K562 (cell line): Measurements from ENCODE around the gene GPATCH4.

Experiments
- BHLHE40 ChIP-seq: IDR thresholded peaks from 2 replicates; pipeline ENCODE4 v1.6.1; 2011; ENCODE audit warnings: low read length, improper control_type of control experiment
- BRCA1 ChIP-seq, 2 experiments: fragments of 450-650 bp in 1 of 2; sonication (generic) in 1 of 2; formaldehyde crosslinking in 1 of 2; IDR thresholded peaks; 2 replicates each; pipeline versions ENCODE4 v1.5.0 to v1.6.1; 2017 to 2020; ENCODE audit warnings: mild to moderate bottlenecking in 1 of 2, missing genetic modification reagents in 1 of 2
- CREB3L1 ChIP-seq: fragments of 450-650 bp; IDR thresholded peaks from 2 replicates; pipeline ENCODE4 v1.6.1; 2014; ENCODE audit warnings: low read depth, mild to moderate bottlenecking, moderate library complexity, borderline replicate concordance
- CTCF ChIP-seq, 3 experiments: IDR thresholded peaks in 2 of 3; conservative IDR thresholded peaks in 1 of 3; 2 replicates each; pipeline ENCODE4 v1.5.1; 2011 to 2012; ENCODE audit warnings: low read length in 3 of 3, mild to moderate bottlenecking in 3 of 3, control low read depth in 2 of 3, improper control_type of control experiment in 1 of 3, inconsistent platforms in 1 of 3, low read depth in 1 of 3, mixed read lengths in 1 of 3, moderate library complexity in 1 of 3; ENCODE audit not compliant: insufficient read depth in 2 of 3
- GMEB1 ChIP-seq: fragments of 250-450 bp; sonication (Bioruptor Pico); IDR thresholded peaks from 2 replicates; pipeline ENCODE4 v1.4.0; 2020; ENCODE audit warnings: mild to moderate bottlenecking
- HEY1 ChIP-seq: fragments of 250-450 bp; sonication (Bioruptor Pico); IDR thresholded peaks from 2 replicates; pipeline ENCODE4 v1.5.0; 2020; ENCODE audit warnings: mild to moderate bottlenecking, moderate library complexity, borderline replicate concordance
- RREB1 ChIP-seq: fragments of 250-450 bp; sonication (Bioruptor Pico); IDR thresholded peaks from 2 replicates; pipeline ENCODE4 v1.4.0; 2020
- SETDB1 ChIP-seq: IDR thresholded peaks from one replicate; pipeline ENCODE4 v1.6.1; 2012; ENCODE audit warnings: low read length, control low read depth, inconsistent platforms
- ZNF384 ChIP-seq: IDR thresholded peaks from 2 replicates; pipeline ENCODE4 v1.6.1; 2012; ENCODE audit warnings: low read depth, low read length, improper control_type of control experiment

GRCh38 chr1:156642265-156643048 is 41.2 kb upstream of the GPATCH4 start:
- TF ChIP-seq RREB1 (CRISPR knock-in tag) = no peak
- TF ChIP-seq BRCA1 (IDR thresholded peaks at IDR 0.05) = no peak
- TF ChIP-seq BRCA1 (CRISPR knock-in tag; IDR thresholded peaks at IDR 0.05) = no peak
- TF ChIP-seq GMEB1 = no peak
- TF ChIP-seq BHLHE40 = no peak
- no peak for TF ChIP-seq CTCF (IDR thresholded peaks at IDR 0.05 in 2 of 3, conservative IDR thresholded peaks at IDR 0.05 in 1 of 3; ENCODE audit: insufficient read depth in 2 of 3, low read depth in 1 of 3, low read length in 3 of 3)
- TF ChIP-seq HEY1 = no peak
- no peak for TF ChIP-seq CREB3L1
- TF ChIP-seq ZNF384 = no peak
- TF ChIP-seq SETDB1 = no peak
